Activated CD8-positive, alpha-beta memory T cell treated with anti-CD3 and anti-CD28 coated beads, Interleukin-2, amount 50 U/mL, for 1 hour (primary cell): ENCODE measurements around the gene LRIG1.

Experiments used
- DNase-seq: peaks from one replicate; pipeline ENCODE4 v3.0.0-alpha.2; 2020; ENCODE audit errors: extremely low read depth

The LRIG1 gene

DNA sequence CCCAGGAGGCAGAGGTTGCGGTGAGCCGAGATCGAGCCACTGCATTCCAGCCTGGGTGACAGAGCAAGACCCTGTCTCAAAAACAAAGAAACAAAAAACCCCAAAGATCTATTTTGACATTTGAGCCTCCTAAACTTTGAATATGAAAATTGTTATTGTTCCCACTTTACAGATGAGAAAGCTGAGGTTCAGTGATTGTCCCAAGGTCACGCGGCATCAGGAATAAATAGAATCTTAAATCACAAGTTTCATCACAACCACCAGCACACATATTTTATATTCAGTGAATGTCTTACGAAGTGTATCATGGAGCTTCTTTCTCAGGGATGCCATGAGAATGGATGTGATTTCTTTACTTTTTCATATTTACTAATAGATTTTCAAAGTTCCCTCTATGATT lies 5.3 kb upstream of the LRIG1 start:
- DNase-seq = no peak

DNA sequence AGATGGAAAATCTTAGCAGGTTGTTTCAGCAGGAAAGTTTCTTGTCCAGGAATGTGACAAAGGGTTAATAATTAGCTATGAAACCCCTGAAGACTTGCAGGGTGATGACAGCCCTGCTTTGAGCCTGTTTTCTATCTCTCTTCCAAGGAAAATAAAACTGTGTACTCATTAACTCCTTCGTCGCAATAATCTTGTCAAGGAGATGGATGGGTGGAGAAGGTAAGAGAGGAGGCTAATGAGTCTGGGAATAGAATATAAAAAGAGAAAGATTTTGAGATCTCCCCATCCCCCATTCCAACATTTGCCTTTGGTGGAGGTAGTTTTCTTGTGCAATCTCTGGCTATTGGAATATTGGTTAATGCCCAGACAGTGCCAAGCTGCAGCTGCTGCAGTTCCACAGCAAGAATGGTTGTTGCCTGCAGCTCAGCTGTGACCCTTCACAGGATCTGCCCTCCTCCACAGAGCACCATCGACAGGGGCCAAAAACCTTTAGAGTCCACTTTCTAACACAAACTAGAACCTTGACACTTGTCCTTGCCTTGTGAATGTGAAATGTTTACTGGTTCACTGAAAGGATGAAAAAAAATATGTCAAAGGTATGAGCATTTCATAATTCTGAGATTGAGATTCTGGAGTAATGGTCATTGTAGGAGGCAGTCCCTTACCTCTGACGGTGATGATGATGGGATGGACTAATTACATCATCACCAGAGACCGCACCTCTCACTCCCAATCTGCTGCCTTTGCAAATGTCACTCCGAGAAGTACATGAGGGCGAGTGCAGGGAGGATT lies 4.2 kb upstream of the LRIG1 start:
- no peak for DNase-seq

DNA sequence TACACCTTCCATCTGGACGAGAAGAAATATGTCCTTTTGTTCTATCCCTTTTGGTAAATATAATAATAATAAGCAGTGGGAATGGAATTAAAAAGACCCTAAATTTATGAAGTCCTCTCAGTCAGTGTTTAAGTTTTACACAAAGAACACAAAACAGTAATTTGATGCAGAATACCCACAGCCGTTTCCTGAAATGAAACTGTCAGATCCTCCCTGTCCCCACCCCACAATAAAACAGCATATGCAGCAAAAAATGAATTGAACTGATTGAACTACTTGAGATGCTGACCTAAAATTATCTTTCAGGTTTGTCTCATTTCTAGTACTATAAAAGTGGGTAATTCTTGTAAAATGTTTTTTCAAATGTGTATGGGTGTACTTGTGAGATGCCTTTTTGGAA lies 2.2 kb upstream of the LRIG1 start:
- DNase-seq = no peak

DNA sequence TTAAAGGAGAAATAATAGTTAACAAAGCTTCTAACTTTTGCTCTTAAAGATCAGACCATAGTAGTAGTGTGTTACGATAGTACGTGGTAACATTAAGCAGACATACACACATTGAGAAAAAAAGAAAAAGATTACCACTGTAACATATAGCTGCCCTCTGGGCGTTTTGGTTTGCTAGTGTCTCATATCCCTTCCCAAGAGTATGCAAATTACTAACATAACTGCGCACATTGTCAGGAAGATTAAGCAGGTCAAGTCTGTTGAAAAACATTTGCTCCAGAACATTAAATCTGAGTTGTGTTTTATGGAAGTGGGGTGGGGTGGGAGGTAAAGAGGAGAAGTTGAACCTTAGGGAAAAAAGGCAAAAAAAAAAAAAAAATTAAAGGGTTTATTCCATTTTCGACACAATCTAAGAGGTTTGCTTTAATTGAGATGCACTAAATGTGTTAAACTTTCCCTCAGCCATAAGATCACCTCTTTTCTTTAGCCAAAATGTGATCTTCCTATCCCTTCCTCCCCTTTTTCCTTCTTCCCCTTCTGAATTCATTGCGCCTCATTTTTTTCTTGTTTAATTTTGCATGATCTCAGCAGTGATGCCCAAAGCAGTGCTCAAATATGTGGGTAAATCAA lies 1.5 kb upstream of the LRIG1 start:
- DNase-seq = no peak

DNA sequence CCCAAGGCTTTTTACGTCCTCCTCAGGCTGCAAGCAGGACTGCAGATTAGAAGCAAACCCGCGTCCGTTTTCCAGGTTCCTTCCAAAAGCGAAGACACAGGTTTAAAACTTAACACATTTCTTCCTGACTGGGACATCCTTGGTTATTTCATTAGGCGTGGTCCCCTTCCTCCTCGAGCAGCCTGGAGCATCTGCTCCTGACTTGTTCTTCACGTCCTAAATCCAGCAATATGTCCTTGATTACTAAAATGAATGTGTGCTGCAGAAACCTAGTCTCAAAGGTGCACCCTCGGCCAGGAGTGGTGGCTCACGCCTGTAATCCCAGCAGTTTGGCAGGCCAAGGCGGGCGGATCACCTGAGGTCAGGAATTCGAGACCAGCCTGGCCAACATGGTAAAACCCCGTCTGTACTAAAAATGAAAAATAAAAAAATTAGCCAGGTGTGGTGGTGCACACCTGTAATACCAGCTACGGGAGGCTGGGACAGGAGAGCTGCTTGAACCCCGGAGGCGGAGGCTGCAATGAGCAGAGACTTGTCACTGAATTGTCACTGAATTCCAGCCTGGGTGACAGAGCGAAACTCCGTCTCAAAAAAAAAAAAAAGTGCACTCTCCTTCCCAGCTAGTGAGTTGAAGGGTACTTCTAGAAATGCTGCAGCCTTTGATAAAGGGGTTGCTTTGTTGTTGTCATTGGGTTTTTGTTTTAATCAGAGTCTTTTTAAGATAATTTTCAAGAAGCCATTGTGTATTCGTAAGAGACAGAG lies 842 bp upstream of the LRIG1 start:
- no peak for DNase-seq

DNA sequence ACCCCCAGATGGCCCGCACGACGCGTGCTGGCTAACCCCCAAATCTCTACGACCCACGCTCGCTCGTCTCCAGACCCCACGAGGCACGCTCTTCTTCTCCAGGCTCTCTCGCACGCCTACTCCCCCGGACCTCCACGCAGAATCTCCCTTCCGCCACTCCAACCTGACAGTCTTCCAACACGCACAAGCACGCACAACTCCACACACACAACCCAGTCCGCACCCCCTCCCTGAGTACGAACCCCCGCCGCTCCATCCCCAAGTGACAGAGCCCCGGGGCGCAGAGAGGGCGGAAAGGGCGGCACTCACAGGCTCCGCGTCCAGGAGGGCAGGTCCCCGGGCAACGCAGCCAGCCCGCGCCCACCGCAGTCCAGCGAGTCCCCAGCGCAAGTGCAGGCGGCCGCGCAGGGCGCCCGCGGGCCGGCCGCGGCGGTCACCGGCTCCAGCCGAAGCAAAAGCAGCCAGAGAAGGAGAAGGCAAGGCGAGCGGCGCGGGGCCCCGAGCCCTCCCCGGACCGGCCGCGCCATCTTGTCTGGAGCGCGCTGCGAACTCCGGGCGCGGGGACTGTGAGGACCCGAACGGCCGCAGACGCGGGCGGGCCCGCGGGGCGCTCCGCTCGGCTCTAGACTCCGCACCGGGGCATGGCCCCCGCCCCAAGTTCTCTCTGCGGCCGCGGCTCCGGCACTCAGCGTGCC lies 794 bp downstream of the LRIG1 start:
- DNase-seq = no peak

DNA sequence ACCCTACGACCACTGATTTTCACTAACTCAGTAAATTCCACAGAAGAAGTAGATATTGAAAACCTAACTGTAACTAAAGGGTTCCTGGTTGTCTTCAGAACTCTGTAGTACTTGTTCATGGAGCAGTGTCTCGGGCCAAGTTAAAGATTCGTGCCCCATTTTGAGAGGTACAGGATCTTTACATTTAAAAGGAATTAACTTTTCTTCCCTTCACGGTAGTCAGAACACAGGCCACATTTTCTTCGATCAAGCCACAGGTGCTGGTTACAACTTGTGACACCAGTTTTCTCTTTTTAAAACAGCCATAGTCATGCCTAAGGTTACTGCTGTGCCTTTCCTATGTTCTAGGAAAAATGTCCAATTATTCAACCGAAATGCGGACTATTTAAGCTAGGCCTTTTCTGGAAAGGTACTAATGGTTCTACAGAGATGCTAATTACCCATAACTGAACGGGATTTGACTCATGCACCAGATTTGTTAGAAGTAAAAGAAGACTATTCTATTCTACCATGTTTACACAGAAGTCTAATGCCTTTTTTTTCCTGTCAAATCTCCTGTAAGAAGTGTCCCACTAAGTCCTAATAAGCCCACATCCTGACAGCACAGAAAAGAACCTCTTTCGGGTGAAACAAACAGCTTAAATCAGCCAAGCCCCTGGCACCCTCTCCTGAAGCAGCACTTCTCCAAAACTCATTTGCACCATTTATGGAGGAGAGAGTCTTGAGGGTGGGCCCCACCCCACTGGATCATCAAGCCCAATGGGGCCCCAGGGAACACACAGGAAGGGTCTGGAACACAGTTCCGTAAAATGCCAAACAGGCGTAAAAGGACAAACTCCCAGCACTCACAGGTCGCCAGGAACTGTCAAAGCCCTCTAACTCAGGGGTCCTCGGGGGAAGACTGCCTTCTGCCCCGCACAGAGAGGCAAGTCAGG lies 1.9 kb downstream of the LRIG1 start:
- DNase-seq = no peak

DNA sequence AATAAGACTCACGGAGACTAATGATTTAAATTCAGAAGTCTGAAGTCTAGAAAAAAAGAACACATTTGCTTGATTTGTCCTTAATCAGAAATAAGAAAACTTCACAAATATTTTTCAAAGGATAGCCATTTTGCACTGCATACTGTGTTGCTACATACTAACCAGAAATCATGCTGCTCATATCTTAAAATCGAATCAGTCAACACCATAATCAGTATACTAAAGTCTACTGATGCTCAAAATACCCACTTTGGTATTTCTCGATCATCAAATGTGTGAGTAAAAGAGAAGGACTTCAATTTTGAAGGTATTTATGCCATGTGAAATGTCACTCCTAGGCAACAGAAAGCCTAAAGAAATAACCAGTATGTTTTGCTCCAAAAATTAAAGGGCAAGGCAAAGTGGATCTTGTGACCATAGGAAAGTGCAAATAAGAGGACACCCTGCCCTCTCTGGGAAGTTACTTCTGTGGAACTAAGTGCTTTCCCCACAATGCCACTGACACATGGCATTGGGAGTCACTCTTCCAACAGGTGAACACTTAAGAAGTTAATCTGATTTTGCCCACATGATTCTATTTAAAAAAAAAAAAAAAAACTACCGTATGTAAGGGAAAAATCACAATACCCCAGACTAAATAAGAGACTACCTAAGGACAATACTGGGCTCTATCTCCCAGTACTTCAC lies 2.7 kb downstream of the LRIG1 start:
- no peak for DNase-seq

DNA sequence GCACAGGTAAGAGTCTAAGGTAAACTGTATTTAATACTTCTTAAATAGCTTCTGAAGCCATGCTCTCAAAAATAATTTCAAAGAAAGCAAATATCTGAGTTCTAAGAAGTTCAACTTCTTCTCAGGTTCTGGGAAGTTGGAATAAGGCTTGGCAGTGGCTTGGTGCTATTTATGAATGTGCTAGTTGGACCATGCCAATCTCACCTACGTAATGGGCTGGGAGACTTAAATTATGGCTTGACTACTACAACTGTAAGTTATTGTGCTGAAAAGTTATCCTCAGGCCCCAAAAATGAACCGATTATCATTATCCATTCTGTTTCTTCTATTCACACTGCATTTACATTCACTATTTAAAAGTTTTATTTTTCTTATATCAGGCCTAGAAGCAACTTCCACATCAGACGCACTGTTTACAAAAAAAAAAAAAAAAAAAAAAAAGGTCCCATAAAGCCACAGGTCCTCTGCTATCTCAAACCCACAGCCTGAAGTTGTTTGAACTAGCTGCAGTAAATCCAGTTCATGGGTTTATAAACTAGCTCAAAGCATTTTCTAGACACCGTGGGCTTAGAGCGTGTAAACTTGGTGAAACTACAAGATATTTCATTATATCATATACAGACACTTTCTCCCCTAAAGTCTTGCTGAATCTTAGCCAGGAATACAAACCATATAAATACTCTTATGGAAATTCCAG lies 3.4 kb downstream of the LRIG1 start:
- DNase-seq = no peak

DNA sequence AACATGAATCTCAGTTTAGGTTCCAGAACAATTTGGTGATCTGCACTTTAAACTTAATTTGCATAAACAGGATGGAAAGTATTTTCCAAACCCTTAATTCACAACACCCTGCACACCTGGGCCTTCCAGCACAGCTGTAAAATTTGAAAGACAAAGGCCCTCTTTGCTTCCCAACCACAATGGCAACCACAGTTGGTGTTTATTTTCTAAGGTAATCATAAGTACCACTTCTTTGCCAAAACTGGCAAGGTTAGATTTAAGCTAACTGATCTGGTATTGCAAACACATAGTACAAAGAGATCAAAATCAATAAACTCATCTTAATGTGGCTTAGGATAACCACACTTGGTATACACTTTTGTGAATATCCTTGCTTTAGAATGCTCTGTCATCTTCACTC lies 4.1 kb downstream of the LRIG1 start:
- DNase-seq = no peak

DNA sequence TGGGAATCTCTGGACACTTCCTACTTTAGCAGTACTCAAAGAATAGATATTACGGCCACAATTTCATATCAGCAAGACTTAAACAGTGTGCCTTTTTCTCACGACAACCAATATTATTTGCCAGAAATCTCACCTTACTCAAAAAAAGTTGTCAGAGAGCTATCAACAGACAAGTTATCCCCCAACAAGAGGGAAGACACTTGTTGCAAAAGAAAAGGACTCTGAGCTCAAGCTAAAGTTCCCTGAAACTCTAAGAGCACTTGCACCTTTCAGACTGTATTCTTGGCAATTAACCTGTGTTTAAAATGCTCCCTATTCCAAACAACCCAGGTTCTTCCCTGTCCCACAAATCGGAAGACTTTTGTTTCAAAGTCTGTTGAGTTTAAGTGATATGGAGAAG lies 4.5 kb downstream of the LRIG1 start:
- DNase-seq = no peak

DNA sequence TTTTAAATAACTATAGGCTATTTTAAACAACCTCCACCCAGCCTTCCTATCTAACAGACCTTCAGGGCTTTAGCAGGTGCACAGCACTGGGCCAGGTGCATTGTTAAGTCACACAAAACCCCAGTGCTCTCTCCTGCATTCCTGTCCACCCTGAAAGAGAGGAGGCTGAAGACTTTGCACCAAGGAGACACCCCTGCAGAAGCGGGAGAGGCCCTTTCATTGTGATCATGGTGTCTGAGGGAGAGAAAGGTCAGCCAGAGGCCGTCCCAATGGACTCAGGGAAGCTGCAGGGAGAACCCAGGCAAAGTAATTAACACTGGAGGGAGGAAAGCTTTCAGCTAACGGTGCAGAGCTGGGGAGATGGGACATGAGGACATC lies 5.2 kb downstream of the LRIG1 start:
- DNase-seq = no peak

DNA sequence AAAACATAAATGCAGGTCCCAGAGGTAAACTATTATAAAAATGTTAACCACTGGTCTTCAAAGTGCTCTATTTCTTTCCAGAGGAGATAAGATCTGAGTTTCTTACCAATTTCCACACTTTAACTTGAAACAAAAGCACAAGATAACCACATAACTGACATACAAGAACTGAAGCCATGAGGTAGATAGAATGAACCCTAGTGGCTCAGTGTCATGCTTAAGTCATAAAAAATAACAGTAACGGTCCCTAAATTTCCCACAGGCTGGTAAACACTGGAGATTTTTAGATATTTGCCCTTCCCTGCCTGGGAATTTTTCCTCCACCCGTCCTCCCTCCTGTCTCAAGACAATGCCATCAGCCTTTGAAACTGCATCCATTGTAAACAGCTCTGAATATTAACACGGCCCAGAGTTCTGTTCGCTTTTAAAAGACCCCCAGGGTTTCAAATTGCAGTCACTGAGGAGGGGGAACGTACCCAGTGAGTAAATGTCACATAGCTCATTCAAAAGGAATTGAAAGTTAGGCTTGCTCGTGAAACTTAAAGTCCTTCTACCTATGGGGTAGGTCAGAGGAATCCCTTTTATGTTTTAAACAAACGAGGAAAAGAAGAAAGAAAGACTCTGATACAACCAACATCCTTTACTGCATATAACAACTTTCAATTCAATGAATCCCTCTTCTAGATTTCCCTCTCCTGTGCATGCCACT lies 5.7 kb downstream of the LRIG1 start:
- no peak for DNase-seq

DNA sequence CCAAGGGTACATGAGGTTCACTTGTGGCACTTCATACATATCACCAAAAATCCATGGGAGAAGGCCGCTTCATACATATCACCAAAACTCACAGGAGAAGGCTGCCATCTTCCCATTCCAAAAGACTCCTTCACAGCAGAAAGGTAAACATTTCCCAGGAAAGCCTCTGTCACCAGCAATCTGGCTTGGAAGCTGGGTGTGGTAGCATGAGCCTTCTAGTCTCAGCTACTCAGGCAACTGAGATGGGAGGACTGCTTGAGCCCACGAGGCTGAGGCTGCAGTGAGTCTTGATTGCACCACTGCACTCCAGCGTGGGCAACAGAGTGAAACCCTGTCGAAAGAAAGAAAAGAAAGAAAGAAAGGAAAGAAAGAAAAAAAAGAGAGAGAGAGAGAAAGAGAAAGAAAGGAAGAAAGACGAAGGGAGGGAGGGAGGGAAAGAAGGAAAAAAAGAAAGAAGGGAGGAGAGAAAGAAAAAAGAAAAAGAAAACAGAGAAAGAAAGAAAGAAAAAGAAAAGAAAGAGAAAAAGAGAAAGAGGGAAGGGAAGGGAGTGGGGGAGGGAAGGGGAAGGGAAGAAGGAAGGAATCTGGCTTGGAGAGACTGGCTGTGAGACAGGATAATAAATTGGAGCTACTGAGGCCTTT lies 7.2 kb downstream of the LRIG1 start:
- no peak for DNase-seq

DNA sequence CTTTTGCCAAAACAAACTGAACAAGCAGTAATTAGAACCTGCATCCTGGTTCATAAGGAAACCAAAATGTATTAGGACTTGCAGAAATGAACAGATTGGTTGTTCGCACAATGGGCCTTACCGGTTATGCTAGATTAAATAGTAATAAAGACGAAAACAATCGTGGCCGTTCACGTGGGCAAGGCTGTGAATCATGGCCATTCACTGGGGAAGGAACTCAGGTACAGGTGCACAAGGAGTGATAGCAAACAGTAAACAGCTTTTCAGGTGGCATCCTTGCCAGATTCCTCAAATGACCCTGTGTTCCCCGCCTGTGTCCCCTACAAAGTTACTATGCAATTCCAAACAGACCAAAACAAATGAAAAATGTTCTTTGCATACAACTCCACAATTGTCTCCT lies 8.2 kb downstream of the LRIG1 start:
- no peak for DNase-seq

DNA sequence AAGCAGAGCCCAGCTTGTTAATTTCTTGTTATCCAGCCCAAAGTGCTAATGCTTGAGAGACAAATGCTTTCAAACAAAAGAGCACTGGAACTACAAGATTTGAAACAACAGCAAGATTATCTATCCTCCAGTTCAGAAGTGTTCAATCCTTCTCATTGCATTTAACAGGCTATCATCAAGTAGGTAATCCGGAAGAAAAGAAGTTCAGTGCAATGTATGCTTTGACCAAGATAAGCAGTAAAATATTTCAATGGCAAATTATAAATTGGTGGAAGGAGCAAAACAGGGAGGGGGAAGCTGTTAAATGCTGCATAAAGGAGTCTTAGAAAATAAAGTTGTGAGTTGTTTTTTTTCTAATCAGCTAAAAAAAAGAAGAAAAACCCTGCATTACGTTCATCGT lies 8.8 kb downstream of the LRIG1 start:
- DNase-seq = no peak

DNA sequence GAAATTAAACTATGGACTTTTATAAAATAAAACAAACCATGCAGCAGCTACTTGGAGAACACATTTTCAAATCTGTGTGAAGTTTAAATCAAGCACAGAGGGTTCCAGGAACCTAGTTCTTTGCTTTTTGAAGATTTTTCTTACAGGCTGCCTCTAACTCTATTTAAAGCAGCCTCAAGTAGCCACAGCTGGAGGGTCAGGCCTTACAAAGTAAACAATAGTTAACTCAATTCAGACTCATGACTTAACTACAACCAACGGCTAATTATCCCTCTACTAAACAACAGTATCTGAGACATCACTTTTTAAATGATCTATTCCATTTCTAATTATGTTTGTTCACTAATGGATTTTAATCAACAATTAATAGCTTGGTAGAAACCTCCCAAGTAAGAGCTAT lies 9.8 kb downstream of the LRIG1 start:
- DNase-seq = no peak

DNA sequence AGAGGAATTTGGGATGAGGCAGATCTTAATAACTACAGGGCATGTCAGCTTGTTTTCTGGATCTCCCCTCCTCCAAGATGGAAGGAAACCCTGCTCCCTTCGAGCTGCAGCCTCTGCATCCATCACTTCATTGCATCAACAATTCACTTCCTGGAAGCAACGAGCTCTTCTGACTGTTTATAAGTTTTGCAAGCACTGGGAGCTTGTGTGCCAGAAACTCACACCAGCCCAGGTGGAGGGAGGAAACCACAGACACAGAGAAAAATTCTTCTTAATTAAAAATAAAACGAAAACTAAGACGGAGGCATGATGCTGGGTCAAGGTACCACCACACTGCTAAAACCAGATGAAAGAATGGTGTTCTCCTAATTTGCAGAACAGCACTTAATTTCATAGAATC lies 10.6 kb downstream of the LRIG1 start:
- no peak for DNase-seq

DNA sequence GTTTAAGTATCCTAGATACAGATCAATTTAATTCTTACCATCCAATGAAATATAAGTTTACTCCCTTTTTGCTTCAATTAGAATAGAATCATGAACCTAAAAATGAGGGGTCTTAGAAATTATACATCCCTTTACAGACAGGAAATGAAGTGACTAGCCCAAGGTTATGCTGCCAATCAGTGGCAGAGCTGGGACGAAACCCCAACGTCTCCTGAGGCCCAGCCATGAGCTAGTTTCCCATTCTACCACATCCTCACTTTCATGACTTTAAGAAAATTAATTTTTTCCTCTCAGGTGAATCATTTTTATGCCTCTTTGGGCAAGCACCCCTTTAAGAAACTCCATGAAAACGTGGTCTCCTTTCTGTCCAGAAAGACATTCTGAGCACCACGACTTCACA lies 11.2 kb downstream of the LRIG1 start:
- DNase-seq = no peak
